HG03045 (cell line): ENCODE data around the gene MZT2B.
"Not testable (repeated sequence)": the region's sequence is repeated elsewhere in the genome, so short reads cannot be mapped to it uniquely, and the experiment has no call there.

Source experiments
- ATAC-seq: cut with Tn5 transposase; IDR thresholded peaks from one replicate; pipeline ENCODE4 v1.9.1; 2021; ENCODE audit warnings: mild to moderate bottlenecking, moderate library complexity; ENCODE audit not compliant: unreplicated experiment

Gene MZT2B

GRCh38 chr2:130152136-130152815 lies 29.8 kb upstream of the MZT2B start:
- not testable (repeated sequence) for ATAC-seq

GRCh38 chr2:130152816-130153595 lies 29.1 kb upstream of the MZT2B start:
- ATAC-seq, result no peak

GRCh38 chr2:130153721-130154422 lies 28.2 kb upstream of the MZT2B start:
- not testable (repeated sequence) for ATAC-seq

- not testable (repeated sequence) for ATAC-seq
These were observed 27.7 kb upstream of the MZT2B start for GRCh38 chr2:130154423-130154770.

GRCh38 chr2:130154773-130155765 lies 27.0 kb upstream of the MZT2B start:
- no peak for ATAC-seq

- not testable (repeated sequence) for ATAC-seq
These were observed 26.0 kb upstream of the MZT2B start for GRCh38 chr2:130155956-130156623.

GRCh38 chr2:130156624-130157004 lies 25.4 kb upstream of the MZT2B start:
- ATAC-seq, result no peak

GRCh38 chr2:130157354-130157753 lies 24.7 kb upstream of the MZT2B start:
- ATAC-seq, result peak; percentile 30

GRCh38 chr2:130157825-130158514 lies 24.1 kb upstream of the MZT2B start:
- ATAC-seq, result peak; percentile 76

GRCh38 chr2:130158631-130159030 lies 23.4 kb upstream of the MZT2B start:
- ATAC-seq, result no peak

- ATAC-seq, result not testable (repeated sequence)
These were observed 22.7 kb upstream of the MZT2B start for GRCh38 chr2:130159376-130159775.

- no peak for ATAC-seq
These were observed 21.9 kb upstream of the MZT2B start for GRCh38 chr2:130160131-130160530.

GRCh38 chr2:130160838-130161705 lies 21.0 kb upstream of the MZT2B start:
- not testable (repeated sequence) for ATAC-seq

GRCh38 chr2:130162486-130162885 lies 19.6 kb upstream of the MZT2B start:
- not testable (repeated sequence) for ATAC-seq

- ATAC-seq, result no peak
These were observed 19.1 kb upstream of the MZT2B start for GRCh38 chr2:130162968-130163367.

- ATAC-seq, result no peak
These were observed 16.6 kb upstream of the MZT2B start for GRCh38 chr2:130165293-130166016.

- ATAC-seq, result not testable (repeated sequence)
These were observed 15.5 kb upstream of the MZT2B start for GRCh38 chr2:130166611-130167010.

GRCh38 chr2:130169163-130169562 lies 12.9 kb upstream of the MZT2B start:
- ATAC-seq, result not testable (repeated sequence)
